ENCODE data around the gene DPH2.

DNA sequence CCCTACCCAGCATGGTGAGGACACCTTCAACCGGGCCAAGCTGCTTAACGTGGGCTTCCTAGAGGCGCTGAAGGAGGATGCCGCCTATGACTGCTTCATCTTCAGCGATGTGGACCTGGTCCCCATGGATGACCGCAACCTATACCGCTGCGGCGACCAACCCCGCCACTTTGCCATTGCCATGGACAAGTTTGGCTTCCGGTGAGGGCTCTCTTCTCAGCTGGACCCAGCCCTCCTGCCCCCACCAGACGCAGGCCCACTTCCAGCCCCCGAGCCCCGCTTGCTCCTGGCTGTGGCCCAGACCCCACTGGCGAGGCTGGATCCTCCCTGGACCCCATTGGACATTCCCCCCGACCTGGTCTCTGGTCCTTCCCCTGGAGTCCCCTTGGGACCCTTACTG is 15.0 kb downstream of the DPH2 start:
- TF ChIP-seq, protein P1, sequence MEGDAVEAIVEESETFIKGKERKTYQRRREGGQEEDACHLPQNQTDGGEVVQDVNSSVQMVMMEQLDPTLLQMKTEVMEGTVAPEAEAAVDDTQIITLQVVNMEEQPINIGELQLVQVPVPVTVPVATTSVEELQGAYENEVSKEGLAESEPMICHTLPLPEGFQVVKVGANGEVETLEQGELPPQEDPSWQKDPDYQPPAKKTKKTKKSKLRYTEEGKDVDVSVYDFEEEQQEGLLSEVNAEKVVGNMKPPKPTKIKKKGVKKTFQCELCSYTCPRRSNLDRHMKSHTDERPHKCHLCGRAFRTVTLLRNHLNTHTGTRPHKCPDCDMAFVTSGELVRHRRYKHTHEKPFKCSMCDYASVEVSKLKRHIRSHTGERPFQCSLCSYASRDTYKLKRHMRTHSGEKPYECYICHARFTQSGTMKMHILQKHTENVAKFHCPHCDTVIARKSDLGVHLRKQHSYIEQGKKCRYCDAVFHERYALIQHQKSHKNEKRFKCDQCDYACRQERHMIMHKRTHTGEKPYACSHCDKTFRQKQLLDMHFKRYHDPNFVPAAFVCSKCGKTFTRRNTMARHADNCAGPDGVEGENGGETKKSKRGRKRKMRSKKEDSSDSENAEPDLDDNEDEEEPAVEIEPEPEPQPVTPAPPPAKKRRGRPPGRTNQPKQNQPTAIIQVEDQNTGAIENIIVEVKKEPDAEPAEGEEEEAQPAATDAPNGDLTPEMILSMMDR (IDR thresholded peaks at IDR 0.05), result no peak
- TF ChIP-seq, protein P2, sequence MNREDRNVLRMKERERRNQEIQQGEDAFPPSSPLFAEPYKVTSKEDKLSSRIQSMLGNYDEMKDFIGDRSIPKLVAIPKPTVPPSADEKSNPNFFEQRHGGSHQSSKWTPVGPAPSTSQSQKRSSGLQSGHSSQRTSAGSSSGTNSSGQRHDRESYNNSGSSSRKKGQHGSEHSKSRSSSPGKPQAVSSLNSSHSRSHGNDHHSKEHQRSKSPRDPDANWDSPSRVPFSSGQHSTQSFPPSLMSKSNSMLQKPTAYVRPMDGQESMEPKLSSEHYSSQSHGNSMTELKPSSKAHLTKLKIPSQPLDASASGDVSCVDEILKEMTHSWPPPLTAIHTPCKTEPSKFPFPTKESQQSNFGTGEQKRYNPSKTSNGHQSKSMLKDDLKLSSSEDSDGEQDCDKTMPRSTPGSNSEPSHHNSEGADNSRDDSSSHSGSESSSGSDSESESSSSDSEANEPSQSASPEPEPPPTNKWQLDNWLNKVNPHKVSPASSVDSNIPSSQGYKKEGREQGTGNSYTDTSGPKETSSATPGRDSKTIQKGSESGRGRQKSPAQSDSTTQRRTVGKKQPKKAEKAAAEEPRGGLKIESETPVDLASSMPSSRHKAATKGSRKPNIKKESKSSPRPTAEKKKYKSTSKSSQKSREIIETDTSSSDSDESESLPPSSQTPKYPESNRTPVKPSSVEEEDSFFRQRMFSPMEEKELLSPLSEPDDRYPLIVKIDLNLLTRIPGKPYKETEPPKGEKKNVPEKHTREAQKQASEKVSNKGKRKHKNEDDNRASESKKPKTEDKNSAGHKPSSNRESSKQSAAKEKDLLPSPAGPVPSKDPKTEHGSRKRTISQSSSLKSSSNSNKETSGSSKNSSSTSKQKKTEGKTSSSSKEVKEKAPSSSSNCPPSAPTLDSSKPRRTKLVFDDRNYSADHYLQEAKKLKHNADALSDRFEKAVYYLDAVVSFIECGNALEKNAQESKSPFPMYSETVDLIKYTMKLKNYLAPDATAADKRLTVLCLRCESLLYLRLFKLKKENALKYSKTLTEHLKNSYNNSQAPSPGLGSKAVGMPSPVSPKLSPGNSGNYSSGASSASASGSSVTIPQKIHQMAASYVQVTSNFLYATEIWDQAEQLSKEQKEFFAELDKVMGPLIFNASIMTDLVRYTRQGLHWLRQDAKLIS (CRISPR knock-in tag; IDR thresholded peaks at IDR 0.05; ENCODE audit: borderline replicate concordance), result no peak
- TF ChIP-seq MYBL2 (CRISPR knock-in tag; IDR thresholded peaks at IDR 0.05), result no peak
- TF ChIP-seq, protein P3, sequence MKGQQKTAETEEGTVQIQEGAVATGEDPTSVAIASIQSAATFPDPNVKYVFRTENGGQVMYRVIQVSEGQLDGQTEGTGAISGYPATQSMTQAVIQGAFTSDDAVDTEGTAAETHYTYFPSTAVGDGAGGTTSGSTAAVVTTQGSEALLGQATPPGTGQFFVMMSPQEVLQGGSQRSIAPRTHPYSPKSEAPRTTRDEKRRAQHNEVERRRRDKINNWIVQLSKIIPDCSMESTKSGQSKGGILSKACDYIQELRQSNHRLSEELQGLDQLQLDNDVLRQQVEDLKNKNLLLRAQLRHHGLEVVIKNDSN (CRISPR knock-in tag; IDR thresholded peaks at IDR 0.05), result no peak
- TF ChIP-seq ZNF138 (CRISPR knock-in tag; conservative IDR thresholded peaks at IDR 0.05), result no peak
- TF ChIP-seq, protein P4, sequence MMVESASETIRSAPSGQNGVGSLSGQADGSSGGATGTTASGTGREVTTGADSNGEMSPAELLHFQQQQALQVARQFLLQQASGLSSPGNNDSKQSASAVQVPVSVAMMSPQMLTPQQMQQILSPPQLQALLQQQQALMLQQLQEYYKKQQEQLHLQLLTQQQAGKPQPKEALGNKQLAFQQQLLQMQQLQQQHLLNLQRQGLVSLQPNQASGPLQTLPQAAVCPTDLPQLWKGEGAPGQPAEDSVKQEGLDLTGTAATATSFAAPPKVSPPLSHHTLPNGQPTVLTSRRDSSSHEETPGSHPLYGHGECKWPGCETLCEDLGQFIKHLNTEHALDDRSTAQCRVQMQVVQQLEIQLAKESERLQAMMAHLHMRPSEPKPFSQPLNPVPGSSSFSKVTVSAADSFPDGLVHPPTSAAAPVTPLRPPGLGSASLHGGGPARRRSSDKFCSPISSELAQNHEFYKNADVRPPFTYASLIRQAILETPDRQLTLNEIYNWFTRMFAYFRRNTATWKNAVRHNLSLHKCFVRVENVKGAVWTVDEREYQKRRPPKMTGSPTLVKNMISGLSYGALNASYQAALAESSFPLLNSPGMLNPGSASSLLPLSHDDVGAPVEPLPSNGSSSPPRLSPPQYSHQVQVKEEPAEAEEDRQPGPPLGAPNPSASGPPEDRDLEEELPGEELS (CRISPR knock-in tag; IDR thresholded peaks at IDR 0.05), result no peak
- no peak for TF ChIP-seq KAT7 (CRISPR knock-in tag; IDR thresholded peaks at IDR 0.05; ENCODE audit: borderline replicate concordance)
- no peak for TF ChIP-seq NFYB (CRISPR knock-in tag; conservative IDR thresholded peaks at IDR 0.05; ENCODE audit: low read depth)
- TF ChIP-seq, protein P5, sequence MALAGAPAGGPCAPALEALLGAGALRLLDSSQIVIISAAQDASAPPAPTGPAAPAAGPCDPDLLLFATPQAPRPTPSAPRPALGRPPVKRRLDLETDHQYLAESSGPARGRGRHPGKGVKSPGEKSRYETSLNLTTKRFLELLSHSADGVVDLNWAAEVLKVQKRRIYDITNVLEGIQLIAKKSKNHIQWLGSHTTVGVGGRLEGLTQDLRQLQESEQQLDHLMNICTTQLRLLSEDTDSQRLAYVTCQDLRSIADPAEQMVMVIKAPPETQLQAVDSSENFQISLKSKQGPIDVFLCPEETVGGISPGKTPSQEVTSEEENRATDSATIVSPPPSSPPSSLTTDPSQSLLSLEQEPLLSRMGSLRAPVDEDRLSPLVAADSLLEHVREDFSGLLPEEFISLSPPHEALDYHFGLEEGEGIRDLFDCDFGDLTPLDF (CRISPR knock-in tag; IDR thresholded peaks at IDR 0.05), result no peak
- TF ChIP-seq, protein P6, sequence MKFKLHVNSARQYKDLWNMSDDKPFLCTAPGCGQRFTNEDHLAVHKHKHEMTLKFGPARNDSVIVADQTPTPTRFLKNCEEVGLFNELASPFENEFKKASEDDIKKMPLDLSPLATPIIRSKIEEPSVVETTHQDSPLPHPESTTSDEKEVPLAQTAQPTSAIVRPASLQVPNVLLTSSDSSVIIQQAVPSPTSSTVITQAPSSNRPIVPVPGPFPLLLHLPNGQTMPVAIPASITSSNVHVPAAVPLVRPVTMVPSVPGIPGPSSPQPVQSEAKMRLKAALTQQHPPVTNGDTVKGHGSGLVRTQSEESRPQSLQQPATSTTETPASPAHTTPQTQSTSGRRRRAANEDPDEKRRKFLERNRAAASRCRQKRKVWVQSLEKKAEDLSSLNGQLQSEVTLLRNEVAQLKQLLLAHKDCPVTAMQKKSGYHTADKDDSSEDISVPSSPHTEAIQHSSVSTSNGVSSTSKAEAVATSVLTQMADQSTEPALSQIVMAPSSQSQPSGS (CRISPR knock-in tag; IDR thresholded peaks at IDR 0.05; ENCODE audit: borderline replicate concordance, low read depth), result no peak
- TF ChIP-seq NR2C2 (CRISPR knock-in tag; IDR thresholded peaks at IDR 0.05), result no peak

Data from WTC11 (cell line).